Panc1 (cell line): ENCODE data around the gene C11orf24. TPM values are rescaled to one million over a fixed set of nuclear protein-coding genes. Genes with fewer than 3 reads are reported as not detected.
A peak's percentile ranks its signal among the peaks of the same experiment; 100 is the strongest.

Experiments used
- ATAC-seq: fragments of 200-7000 bp; cut with Tn5 transposase; 2 replicates; pipeline ENCODE4 v1.9.1; 2020; ENCODE audit warnings: mild to moderate bottlenecking, moderate library complexity
- BruUV-seq: library from RNA; stranded (reverse); fragments of 400-500 nt; replicated peaks from 2 replicates; lab custom pipeline; 2021; lab: Mats Ljungman, UMichigan
- CTCF ChIA-PET: fragments of 300-600 bp; sonication (Branson Sonifier 250); formaldehyde crosslinking; loops from one replicate; lab custom pipeline; 2022; ENCODE audit warnings: antibody characterized with exemption; lab: Charles Lee
- POLR2A ChIA-PET: fragments of 300-600 bp; sonication (Branson Sonifier 250); formaldehyde crosslinking; loops from one replicate; lab custom pipeline; 2022; ENCODE audit warnings: antibody characterized with exemption; lab: Charles Lee
- DNase-seq: peaks from one replicate; pipeline ENCODE4 v3.0.0-alpha.2; 2010; ENCODE audit warnings: low read depth, low spot score
- H3K27ac ChIP-seq: 2 replicates; pipeline ENCODE4 v1.5.1; 2011; ENCODE audit warnings: mild to moderate bottlenecking, low read length, inconsistent platforms
- H3K27me3 ChIP-seq: fragments of 200-500 bp; sonication (Bioruptor generic); 2 replicates; pipeline ENCODE4 v1.6.0; 2014; ENCODE audit warnings: low read length, inconsistent platforms; ENCODE audit not compliant: control insufficient read depth, insufficient read depth
- H3K36me3 ChIP-seq: fragments of 200-500 bp; sonication (Bioruptor generic); 2 replicates; pipeline ENCODE4 v1.5.1; 2014; ENCODE audit warnings: inconsistent platforms, mild to moderate bottlenecking, low read length, moderate library complexity; ENCODE audit not compliant: control insufficient read depth, insufficient read depth
- H3K4me1 ChIP-seq: 2 replicates; pipeline ENCODE4 v1.5.1; 2011; ENCODE audit warnings: inconsistent platforms, mild to moderate bottlenecking, low read length, moderate library complexity; ENCODE audit not compliant: control insufficient read depth, insufficient read depth
- H3K4me3 ChIP-seq, 2 experiments: 2 replicates each; pipeline ENCODE4 v1.5.1; 2011 to 2012; ENCODE audit warnings: low read depth in 2 of 2, low read length in 2 of 2, mild to moderate bottlenecking in 2 of 2, inconsistent platforms in 1 of 2, moderate library complexity in 1 of 2
- H3K9me3 ChIP-seq: fragments of 200-500 bp; sonication (Bioruptor generic); 2 replicates; pipeline ENCODE4 v1.5.1; 2014; ENCODE audit warnings: low read depth, mild to moderate bottlenecking, inconsistent platforms, low read length, moderate library complexity; ENCODE audit not compliant: control insufficient read depth, insufficient read depth
- CTCF ChIP-seq: fragments of 450-650 bp; IDR thresholded peaks from 2 replicates; pipeline ENCODE4 v1.5.1; 2017; ENCODE audit warnings: mild to moderate bottlenecking
- POLR2AphosphoS5 ChIP-seq: IDR thresholded peaks from 2 replicates; pipeline ENCODE4 v1.6.1; 2012; ENCODE audit warnings: mild to moderate bottlenecking, low read depth, low read length, moderate library complexity
- REST ChIP-seq, 2 experiments: IDR thresholded peaks; 2 replicates each; pipeline ENCODE4 v1.6.1; 2011 to 2012; ENCODE audit warnings: low read depth in 2 of 2, control low read depth in 1 of 2, low read length in 1 of 2, mild to moderate bottlenecking in 1 of 2, moderate library complexity in 1 of 2; ENCODE audit not compliant: insufficient read depth in 1 of 2
- SIN3A ChIP-seq: IDR thresholded peaks from 2 replicates; pipeline ENCODE4 v1.6.1; 2012; ENCODE audit warnings: low read depth, mild to moderate bottlenecking, low read length, moderate library complexity, borderline replicate concordance; ENCODE audit not compliant: insufficient read depth
- TCF7L2 ChIP-seq: IDR thresholded peaks from 2 replicates; pipeline ENCODE4 v1.6.1; 2011; ENCODE audit warnings: mild to moderate bottlenecking, low read depth, low read length, inconsistent platforms
- in situ Hi-C: cut with HindIII; loops from 2 replicates; pipeline ENCODE4 v1.10.0; 2016; ENCODE audit warnings: low sequenced_read_pairs, low pct_unique_long_range_greater_than_20kb
- intact Hi-C: fragments of 100-400 bp; cut with micrococcal nuclease; formaldehyde crosslinking; loops from one replicate; pipeline ENCODE4 v1.10.0; 2022; ENCODE audit not compliant: unreplicated experiment
- total RNA-seq: library from RNA; stranded (reverse); gene quantifications from one replicate; pipeline ENCODE4 v1.2.1, GENCODE V29; 2021; ENCODE audit not compliant: unreplicated experiment

Gene C11orf24
- total RNA-seq, 1 experiment from 2014 or later = 53.1 TPM

- TF ChIP-seq POLR2AphosphoS5 (peak; percentile 42; the same call in 1 of the 2 replicates), TCF7L2 (no peak)
- Histone ChIP-seq H3K36me3 (no peaks in the 10 kb centered on the region), H3K27me3 (no peaks in the 10 kb centered on the region), H3K27ac (no peak overlapping the region), H3K9me3 (no peaks in the 10 kb centered on the region), H3K4me1 (peaks cover 13% of the 10 kb centered on the region), H3K4me3 (no peak overlapping the region)
- POLR2A ChIA-PET = no interaction called here
- ATAC-seq = no peak
- intact Hi-C loops (no loop called here), in situ Hi-C loops (no loop called here)
- DNase-seq = no peak
- no TSS peak for BruUV-seq
- CTCF ChIA-PET = interaction anchor here (2.4 kb wide), 1 partner anchor 38 kb away, joined by 8 read pairs; no protein-coding TSS in a partner anchor
These were observed 11.3 kb downstream of the C11orf24 start for GRCh38 chr11:68260484-68260883.

- ChIA-PET CTCF (interaction anchor here (0.5 to 2.4 kb wide), 2 partner anchors 33 to 39 kb away, joined by 3 to 8 read pairs; no protein-coding TSS in a partner anchor), POLR2A (interaction anchor here (0.7 kb wide), 1 partner anchor 13 kb away, joined by 3 read pairs; the partner anchor contains the start of gene C11orf24)
- no peak for DNase-seq
- no peaks in the 10 kb centered on the region for H3K9me3 ChIP-seq
- no peaks in the 10 kb centered on the region for H3K27me3 ChIP-seq
- no peak overlapping the region for H3K4me3 ChIP-seq
- no peak for TF ChIP-seq REST (IDR thresholded peaks at IDR 0.05; ENCODE audit: insufficient read depth in 1 of 2, low read depth in 2 of 2, low read length in 1 of 2)
- TF ChIP-seq TCF7L2 = no peak
- no peak for TF ChIP-seq SIN3A
- TF ChIP-seq POLR2AphosphoS5 = no peak
- TF ChIP-seq CTCF = no peak
- H3K36me3 ChIP-seq = no peaks in the 10 kb centered on the region
- no TSS peak for BruUV-seq
- H3K27ac ChIP-seq = no peak overlapping the region
- ATAC-seq = peak; percentile 3; the same call in 1 of the 2 replicates
- H3K4me1 ChIP-seq = peaks cover 13% of the 10 kb centered on the region
- in situ Hi-C loops = no loop called here
- intact Hi-C loops = loop anchor here (5.0 to 10.0 kb wide), 2 partner anchors 123 to 185 kb away; no protein-coding TSS in a partner anchor
These were observed 12.4 kb downstream of the C11orf24 start for GRCh38 chr11:68259122-68259959.
